Occipital lobe (tissue), 2 donors: ENCODE data around the gene SPOUT1. TPM values are rescaled to one million over a fixed set of nuclear protein-coding genes. Genes with fewer than 3 reads are reported as not detected.

Source experiments
- DNase-seq: peaks from one replicate; lab custom pipeline; 2025; lab: John Stamatoyannopoulos, UW
- total RNA-seq: library from RNA; depleted of rRNA; stranded (reverse); fragments of >200 nt; gene quantifications from one replicate; pipeline ENCODE4 v1.2.3, GENCODE V29; 2014

Gene SPOUT1
- total RNA-seq, 1 donor from 2014 or later = 14.2 TPM

DNA sequence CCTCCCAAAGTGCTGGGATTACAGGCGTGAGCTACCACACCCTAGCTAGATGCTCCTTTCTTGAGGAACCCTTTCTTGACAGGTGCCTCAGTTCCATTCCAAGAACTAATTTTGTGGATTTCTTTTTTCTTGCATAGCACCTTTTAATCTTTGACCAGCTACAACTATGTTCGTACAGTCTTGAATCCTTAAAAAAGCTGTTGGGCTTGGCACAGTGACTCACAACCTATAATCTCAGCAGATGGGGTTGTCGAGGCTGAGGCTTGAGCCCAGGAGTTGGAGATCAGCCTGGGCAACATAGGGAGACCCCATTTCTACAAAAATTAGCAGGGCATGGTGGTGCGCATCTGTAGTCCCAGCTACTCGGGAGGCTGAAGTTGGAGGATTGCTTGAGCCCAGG, 56.5 kb downstream of the SPOUT1 start:
- DNase-seq = no peak

DNA sequence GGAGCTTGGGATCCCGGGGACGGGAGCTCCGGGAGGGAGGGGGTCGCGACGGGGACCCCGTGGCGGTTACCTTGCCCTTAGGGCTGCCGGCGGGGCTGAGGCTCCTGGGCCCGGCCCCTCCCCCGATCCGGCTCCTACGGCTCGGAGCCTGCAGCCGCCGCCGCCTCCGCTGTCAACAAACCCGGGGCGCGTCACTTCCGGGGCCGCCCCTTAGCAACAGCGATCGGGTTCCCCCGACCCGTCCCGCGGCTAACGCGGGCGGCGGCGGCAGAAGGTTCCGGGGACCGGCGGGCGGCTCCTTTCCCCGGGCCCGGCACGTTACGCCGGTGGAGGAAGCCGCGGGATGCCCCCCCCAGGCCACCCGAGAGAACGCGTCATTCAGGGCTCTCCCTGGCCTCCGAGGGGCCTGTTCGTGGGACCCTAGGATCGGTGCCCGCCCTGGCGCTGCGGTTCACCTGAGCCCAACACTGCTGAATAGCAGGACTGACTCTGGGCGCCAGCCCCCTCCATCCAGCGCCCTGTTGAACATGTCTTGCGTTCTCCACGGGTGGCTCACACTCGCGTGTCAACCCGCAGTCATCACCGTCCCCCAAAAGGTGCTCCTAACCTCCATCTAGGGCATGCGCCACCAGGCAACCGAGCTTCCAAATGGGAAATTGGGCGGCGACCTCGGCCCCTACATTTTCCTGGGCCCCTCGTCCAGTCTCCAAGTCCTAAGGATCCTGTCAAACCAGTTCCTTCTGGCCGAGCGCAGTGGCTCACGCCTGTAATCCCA, 57.7 kb downstream of the SPOUT1 start, which contains the start of gene ZER1:
ZER1 (minus strand) TSS at position 183 of the 775 bp plus-strand sequence. CDS start 16,362 bp downstream, outside the sequence.
- peak; percentile 87 for DNase-seq

- DNase-seq = no peak
Observed at GRCh38 chr9:128771094-128771721, 58.4 kb downstream of the SPOUT1 start.

GRCh38 chr9:128770286-128771030, 59.1 kb downstream of the SPOUT1 start:
- no peak for DNase-seq

Other genes with a start within 250 kb of the SPOUT1 start
- gene DYNC2I2, start 172.9 kb downstream of the SPOUT1 start, total RNA-seq = 32.0 TPM
- 849 TPM for gene SET, start 140.6 kb downstream of the SPOUT1 start, total RNA-seq
- gene PKN3, start 127.3 kb downstream of the SPOUT1 start, total RNA-seq = 0.31 TPM
- 0.94 TPM for gene ZDHHC12, start 105.7 kb downstream of the SPOUT1 start, total RNA-seq
- 26.8 TPM for gene ZER1, start 57.9 kb downstream of the SPOUT1 start, total RNA-seq
- gene TBC1D13, start 42.5 kb downstream of the SPOUT1 start, total RNA-seq = 7.5 TPM
- 21.1 TPM for gene ENDOG, start 11.3 kb downstream of the SPOUT1 start, total RNA-seq
- gene KYAT1, start 52.2 kb upstream of the SPOUT1 start, total RNA-seq = 9.0 TPM
- 20.4 TPM for gene LRRC8A, start 52.3 kb upstream of the SPOUT1 start, total RNA-seq
- gene PHYHD1, start 91.2 kb upstream of the SPOUT1 start, total RNA-seq = 1.1 TPM
- gene DOLK, start 117.8 kb upstream of the SPOUT1 start, total RNA-seq = 14.7 TPM
- 17.8 TPM for gene NUP188, start 117.9 kb upstream of the SPOUT1 start, total RNA-seq
- gene SH3GLB2, start 198.5 kb upstream of the SPOUT1 start, total RNA-seq = 56.6 TPM
- gene MIGA2, start 206.8 kb upstream of the SPOUT1 start, total RNA-seq = 18.4 TPM